Panc1 (cell line): ENCODE results near the gene NCOA3. TPM values are rescaled to one million over a fixed set of nuclear protein-coding genes. Genes with fewer than 3 reads are reported as not detected.

Source experiments
- ATAC-seq: fragments of 200-7000 bp; cut with Tn5 transposase; 2 replicates; pipeline ENCODE4 v1.9.1; 2020; ENCODE audit warnings: mild to moderate bottlenecking, moderate library complexity
- BruUV-seq: library from RNA; stranded (reverse); fragments of 400-500 nt; replicated peaks from 2 replicates; lab custom pipeline; 2021; lab: Mats Ljungman, UMichigan
- CTCF ChIA-PET: fragments of 300-600 bp; sonication (Branson Sonifier 250); formaldehyde crosslinking; loops from one replicate; lab custom pipeline; 2022; ENCODE audit warnings: antibody characterized with exemption; lab: Charles Lee
- POLR2A ChIA-PET: fragments of 300-600 bp; sonication (Branson Sonifier 250); formaldehyde crosslinking; loops from one replicate; lab custom pipeline; 2022; ENCODE audit warnings: antibody characterized with exemption; lab: Charles Lee
- DNase-seq: peaks from one replicate; pipeline ENCODE4 v3.0.0-alpha.2; 2010; ENCODE audit warnings: low read depth, low spot score
- H3K27ac ChIP-seq: 2 replicates; pipeline ENCODE4 v1.5.1; 2011; ENCODE audit warnings: mild to moderate bottlenecking, low read length, inconsistent platforms
- H3K27me3 ChIP-seq: fragments of 200-500 bp; sonication (Bioruptor generic); 2 replicates; pipeline ENCODE4 v1.6.0; 2014; ENCODE audit warnings: low read length, inconsistent platforms; ENCODE audit not compliant: control insufficient read depth, insufficient read depth
- H3K36me3 ChIP-seq: fragments of 200-500 bp; sonication (Bioruptor generic); 2 replicates; pipeline ENCODE4 v1.5.1; 2014; ENCODE audit warnings: inconsistent platforms, mild to moderate bottlenecking, low read length, moderate library complexity; ENCODE audit not compliant: control insufficient read depth, insufficient read depth
- H3K4me1 ChIP-seq: 2 replicates; pipeline ENCODE4 v1.5.1; 2011; ENCODE audit warnings: inconsistent platforms, mild to moderate bottlenecking, low read length, moderate library complexity; ENCODE audit not compliant: control insufficient read depth, insufficient read depth
- H3K4me3 ChIP-seq, 2 experiments: 2 replicates each; pipeline ENCODE4 v1.5.1; 2011 to 2012; ENCODE audit warnings: low read depth in 2 of 2, low read length in 2 of 2, mild to moderate bottlenecking in 2 of 2, inconsistent platforms in 1 of 2, moderate library complexity in 1 of 2
- H3K9me3 ChIP-seq: fragments of 200-500 bp; sonication (Bioruptor generic); 2 replicates; pipeline ENCODE4 v1.5.1; 2014; ENCODE audit warnings: low read depth, mild to moderate bottlenecking, inconsistent platforms, low read length, moderate library complexity; ENCODE audit not compliant: control insufficient read depth, insufficient read depth
- POLR2AphosphoS5 ChIP-seq: IDR thresholded peaks from 2 replicates; pipeline ENCODE4 v1.6.1; 2012; ENCODE audit warnings: mild to moderate bottlenecking, low read depth, low read length, moderate library complexity
- SIN3A ChIP-seq: IDR thresholded peaks from 2 replicates; pipeline ENCODE4 v1.6.1; 2012; ENCODE audit warnings: low read depth, mild to moderate bottlenecking, low read length, moderate library complexity, borderline replicate concordance; ENCODE audit not compliant: insufficient read depth
- TCF7L2 ChIP-seq: IDR thresholded peaks from 2 replicates; pipeline ENCODE4 v1.6.1; 2011; ENCODE audit warnings: mild to moderate bottlenecking, low read depth, low read length, inconsistent platforms
- in situ Hi-C: cut with HindIII; loops from 2 replicates; pipeline ENCODE4 v1.10.0; 2016; ENCODE audit warnings: low sequenced_read_pairs, low pct_unique_long_range_greater_than_20kb
- intact Hi-C: fragments of 100-400 bp; cut with micrococcal nuclease; formaldehyde crosslinking; loops from one replicate; pipeline ENCODE4 v1.10.0; 2022; ENCODE audit not compliant: unreplicated experiment
- total RNA-seq: library from RNA; stranded (reverse); gene quantifications from one replicate; pipeline ENCODE4 v1.2.1, GENCODE V29; 2021; ENCODE audit not compliant: unreplicated experiment
- TF ChIP-seq, protein P1 (sequence below), 2 experiments: IDR thresholded peaks; 2 replicates each; pipeline ENCODE4 v1.6.1; 2011 to 2012; ENCODE audit warnings: low read depth in 2 of 2, control low read depth in 1 of 2, low read length in 1 of 2, mild to moderate bottlenecking in 1 of 2, moderate library complexity in 1 of 2; ENCODE audit not compliant: insufficient read depth in 1 of 2
- TF ChIP-seq, protein P2 (sequence below): fragments of 450-650 bp; IDR thresholded peaks from 2 replicates; pipeline ENCODE4 v1.5.1; 2017; ENCODE audit warnings: mild to moderate bottlenecking

The NCOA3 gene
- total RNA-seq, 1 experiment from 2014 or later: 47.7 TPM

DNA sequence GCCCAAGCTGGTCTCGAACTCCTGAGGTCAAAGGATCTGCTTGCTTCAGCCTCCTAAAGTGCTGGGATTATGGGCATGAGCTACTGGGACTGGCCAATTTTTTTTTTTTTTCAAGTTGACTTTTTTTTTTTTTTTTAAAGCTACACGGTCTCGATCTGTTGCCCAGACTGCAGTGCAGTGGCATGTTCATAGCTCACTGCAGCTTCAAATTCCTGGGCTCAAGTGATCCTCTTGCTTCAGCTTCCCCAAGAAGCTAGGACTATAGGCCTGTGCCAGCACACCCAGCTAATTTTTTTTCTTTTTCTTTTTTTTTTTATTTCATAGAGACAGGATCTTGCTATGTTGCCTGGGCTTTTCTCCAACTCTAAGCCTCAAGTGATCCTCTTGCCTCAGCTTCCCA, 59.5 kb downstream of the NCOA3 start:
- no TSS peak for BruUV-seq
- Histone ChIP-seq H3K36me3 (no peaks in the 10 kb centered on the region), H3K27ac (no peak overlapping the region), H3K4me1 (peaks cover 24% of the 10 kb centered on the region), H3K9me3 (no peaks in the 10 kb centered on the region), H3K4me3 (no peak overlapping the region), H3K27me3 (no peaks in the 10 kb centered on the region)
- DNase-seq (no peak), ATAC-seq (no peak)
- intact Hi-C loops: no loop called here
- in situ Hi-C loops: no loop called here
- TF ChIP-seq SIN3A (no peak), POLR2AphosphoS5 (no peak), TCF7L2 (no peak)
- TF ChIP-seq, protein P1, sequence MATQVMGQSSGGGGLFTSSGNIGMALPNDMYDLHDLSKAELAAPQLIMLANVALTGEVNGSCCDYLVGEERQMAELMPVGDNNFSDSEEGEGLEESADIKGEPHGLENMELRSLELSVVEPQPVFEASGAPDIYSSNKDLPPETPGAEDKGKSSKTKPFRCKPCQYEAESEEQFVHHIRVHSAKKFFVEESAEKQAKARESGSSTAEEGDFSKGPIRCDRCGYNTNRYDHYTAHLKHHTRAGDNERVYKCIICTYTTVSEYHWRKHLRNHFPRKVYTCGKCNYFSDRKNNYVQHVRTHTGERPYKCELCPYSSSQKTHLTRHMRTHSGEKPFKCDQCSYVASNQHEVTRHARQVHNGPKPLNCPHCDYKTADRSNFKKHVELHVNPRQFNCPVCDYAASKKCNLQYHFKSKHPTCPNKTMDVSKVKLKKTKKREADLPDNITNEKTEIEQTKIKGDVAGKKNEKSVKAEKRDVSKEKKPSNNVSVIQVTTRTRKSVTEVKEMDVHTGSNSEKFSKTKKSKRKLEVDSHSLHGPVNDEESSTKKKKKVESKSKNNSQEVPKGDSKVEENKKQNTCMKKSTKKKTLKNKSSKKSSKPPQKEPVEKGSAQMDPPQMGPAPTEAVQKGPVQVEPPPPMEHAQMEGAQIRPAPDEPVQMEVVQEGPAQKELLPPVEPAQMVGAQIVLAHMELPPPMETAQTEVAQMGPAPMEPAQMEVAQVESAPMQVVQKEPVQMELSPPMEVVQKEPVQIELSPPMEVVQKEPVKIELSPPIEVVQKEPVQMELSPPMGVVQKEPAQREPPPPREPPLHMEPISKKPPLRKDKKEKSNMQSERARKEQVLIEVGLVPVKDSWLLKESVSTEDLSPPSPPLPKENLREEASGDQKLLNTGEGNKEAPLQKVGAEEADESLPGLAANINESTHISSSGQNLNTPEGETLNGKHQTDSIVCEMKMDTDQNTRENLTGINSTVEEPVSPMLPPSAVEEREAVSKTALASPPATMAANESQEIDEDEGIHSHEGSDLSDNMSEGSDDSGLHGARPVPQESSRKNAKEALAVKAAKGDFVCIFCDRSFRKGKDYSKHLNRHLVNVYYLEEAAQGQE (IDR thresholded peaks at IDR 0.05; ENCODE audit: insufficient read depth in 1 of 2, low read depth in 2 of 2, low read length in 1 of 2): no peak
- TF ChIP-seq, protein P2, sequence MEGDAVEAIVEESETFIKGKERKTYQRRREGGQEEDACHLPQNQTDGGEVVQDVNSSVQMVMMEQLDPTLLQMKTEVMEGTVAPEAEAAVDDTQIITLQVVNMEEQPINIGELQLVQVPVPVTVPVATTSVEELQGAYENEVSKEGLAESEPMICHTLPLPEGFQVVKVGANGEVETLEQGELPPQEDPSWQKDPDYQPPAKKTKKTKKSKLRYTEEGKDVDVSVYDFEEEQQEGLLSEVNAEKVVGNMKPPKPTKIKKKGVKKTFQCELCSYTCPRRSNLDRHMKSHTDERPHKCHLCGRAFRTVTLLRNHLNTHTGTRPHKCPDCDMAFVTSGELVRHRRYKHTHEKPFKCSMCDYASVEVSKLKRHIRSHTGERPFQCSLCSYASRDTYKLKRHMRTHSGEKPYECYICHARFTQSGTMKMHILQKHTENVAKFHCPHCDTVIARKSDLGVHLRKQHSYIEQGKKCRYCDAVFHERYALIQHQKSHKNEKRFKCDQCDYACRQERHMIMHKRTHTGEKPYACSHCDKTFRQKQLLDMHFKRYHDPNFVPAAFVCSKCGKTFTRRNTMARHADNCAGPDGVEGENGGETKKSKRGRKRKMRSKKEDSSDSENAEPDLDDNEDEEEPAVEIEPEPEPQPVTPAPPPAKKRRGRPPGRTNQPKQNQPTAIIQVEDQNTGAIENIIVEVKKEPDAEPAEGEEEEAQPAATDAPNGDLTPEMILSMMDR: no peak
- POLR2A ChIA-PET: interaction anchor here (0.6 kb wide), 1 partner anchor 1217 kb away, joined by 3 read pairs; no protein-coding TSS in a partner anchor
- CTCF ChIA-PET: no interaction called here

DNA sequence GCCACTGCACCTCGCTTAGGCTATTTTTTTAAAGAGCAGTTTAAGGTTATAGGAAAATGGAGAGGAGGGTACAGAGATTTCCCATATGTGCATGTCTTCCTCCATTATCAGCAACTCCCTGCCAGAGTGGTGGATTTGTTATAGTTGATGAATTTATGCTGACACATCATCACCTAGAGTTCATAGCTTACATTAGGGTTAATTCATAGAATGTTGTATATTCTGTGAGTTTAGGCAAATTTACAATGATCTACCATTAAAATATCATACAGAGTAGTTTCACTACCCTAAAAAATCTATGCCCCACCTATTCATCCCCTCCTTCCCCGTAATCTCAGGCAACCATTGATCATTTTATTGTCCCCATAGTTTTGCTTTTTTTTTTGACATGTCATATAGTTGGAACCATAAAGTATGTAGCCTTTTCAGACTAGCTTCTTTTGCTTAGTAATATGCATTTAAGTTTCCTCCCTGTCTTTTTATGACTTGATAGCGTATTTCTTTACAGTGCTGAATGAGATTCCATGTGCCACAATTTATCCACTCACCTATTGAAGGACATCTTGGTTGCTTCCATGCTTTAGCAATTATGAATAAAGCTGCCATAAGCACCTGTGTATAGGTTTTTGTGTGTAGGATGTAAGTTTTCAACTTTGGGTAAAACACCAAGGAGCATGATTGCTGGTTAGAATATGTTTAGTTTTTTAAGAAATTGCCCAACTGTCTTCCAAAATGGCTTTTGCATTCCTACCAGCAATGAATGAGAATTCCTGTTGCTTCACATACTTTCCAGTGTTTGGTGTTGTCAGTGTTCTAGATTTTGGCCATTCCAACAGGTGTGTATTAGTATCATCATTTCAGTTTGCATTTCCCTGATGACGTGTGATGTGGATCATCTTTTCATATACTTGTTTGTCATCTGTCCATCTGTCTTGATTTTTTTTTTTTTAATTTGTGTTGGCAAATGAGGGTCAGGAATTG, 60.2 kb downstream of the NCOA3 start:
- ATAC-seq (no peak), DNase-seq (no peak)
- no peaks in the 10 kb centered on the region for H3K36me3 ChIP-seq
- in situ Hi-C loops: no loop called here
- no peak overlapping the region for H3K27ac ChIP-seq
- POLR2A ChIA-PET: interaction anchor here (0.6 kb wide), 1 partner anchor 1216 kb away, joined by 3 read pairs; no protein-coding TSS in a partner anchor
- TF ChIP-seq, protein P1 (IDR thresholded peaks at IDR 0.05; ENCODE audit: insufficient read depth in 1 of 2, low read depth in 2 of 2, low read length in 1 of 2): no peak
- TF ChIP-seq TCF7L2 (no peak), SIN3A (no peak), POLR2AphosphoS5 (no peak)
- TF ChIP-seq, protein P2: no peak
- peaks cover 23% of the 10 kb centered on the region for H3K4me1 ChIP-seq
- no peaks in the 10 kb centered on the region for H3K9me3 ChIP-seq
- no TSS peak for BruUV-seq
- intact Hi-C loops: no loop called here
- no peaks in the 10 kb centered on the region for H3K27me3 ChIP-seq
- H3K4me3 ChIP-seq: no peak overlapping the region
- CTCF ChIA-PET: no interaction called here
